ENCODE results near the gene PDE4B.

DNA sequence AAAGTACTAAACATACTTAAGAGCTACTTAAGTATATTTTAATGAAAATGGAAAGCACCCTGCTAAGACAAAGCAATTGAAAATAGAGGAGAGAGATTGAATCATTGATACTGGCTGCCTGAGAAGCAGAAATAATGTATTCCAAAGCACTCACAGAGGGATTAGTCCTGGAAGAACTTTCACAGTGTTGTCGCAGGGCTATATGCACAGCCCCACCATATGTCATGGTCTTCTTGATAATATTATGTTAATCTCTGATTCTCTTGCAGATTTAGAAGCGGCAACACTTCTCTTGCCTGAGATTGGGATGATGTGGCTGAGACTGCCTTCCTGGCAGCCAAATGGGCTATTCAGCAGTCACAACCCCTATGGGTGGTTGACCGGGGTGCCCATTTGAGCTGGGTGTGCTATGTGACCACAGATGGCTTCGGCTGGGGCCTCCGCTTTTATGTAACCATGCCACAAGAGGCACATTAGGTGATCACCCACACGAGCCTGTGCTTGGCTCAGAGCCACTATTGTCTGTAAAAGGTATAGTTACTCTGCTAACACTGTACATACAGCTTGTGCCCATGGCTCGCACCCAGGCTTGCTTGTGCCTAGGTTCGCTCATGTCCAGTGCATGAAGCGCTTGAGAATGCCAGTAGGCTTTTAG, 589.1 kb downstream of the PDE4B start:
- TF ChIP-seq, protein P1, sequence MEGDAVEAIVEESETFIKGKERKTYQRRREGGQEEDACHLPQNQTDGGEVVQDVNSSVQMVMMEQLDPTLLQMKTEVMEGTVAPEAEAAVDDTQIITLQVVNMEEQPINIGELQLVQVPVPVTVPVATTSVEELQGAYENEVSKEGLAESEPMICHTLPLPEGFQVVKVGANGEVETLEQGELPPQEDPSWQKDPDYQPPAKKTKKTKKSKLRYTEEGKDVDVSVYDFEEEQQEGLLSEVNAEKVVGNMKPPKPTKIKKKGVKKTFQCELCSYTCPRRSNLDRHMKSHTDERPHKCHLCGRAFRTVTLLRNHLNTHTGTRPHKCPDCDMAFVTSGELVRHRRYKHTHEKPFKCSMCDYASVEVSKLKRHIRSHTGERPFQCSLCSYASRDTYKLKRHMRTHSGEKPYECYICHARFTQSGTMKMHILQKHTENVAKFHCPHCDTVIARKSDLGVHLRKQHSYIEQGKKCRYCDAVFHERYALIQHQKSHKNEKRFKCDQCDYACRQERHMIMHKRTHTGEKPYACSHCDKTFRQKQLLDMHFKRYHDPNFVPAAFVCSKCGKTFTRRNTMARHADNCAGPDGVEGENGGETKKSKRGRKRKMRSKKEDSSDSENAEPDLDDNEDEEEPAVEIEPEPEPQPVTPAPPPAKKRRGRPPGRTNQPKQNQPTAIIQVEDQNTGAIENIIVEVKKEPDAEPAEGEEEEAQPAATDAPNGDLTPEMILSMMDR (IDR thresholded peaks at IDR 0.05), result no peak
- TF ChIP-seq POLR2A (IDR thresholded peaks at IDR 0.05; ENCODE audit: low read depth), result no peak
- no peak for TF ChIP-seq POLR2AphosphoS5 (IDR thresholded peaks at IDR 0.05)

All from esophagus muscularis mucosa (tissue), 3 donors.